ENCODE data around the gene DHRS3. TPM values are rescaled to one million over a fixed set of nuclear protein-coding genes. Genes with fewer than 3 reads are reported as not detected.
"Not testable (repeated sequence)": the region's sequence is repeated elsewhere in the genome, so short reads cannot be mapped to it uniquely, and the experiment has no call there.

The DHRS3 gene
- polyA plus RNA-seq, 3 donors = 83.1 to 93.6 (median 83.7) TPM

- DNase-seq (ENCODE audit: extremely low read depth in 1 of 11, low read depth in 9 of 11, low spot score in 4 of 11) = not testable (repeated sequence)
These were observed 27.4 kb upstream of the DHRS3 start for GRCh38 chr1:12645401-12645800.

GRCh38 chr1:12644829-12645228 is 26.8 kb upstream of the DHRS3 start:
- DNase-seq (ENCODE audit: extremely low read depth in 1 of 11, low read depth in 9 of 11, low spot score in 4 of 11) = no peak

- no peak for DNase-seq (ENCODE audit: extremely low read depth in 1 of 11, low read depth in 9 of 11, low spot score in 4 of 11)
These were observed 26.2 kb upstream of the DHRS3 start for GRCh38 chr1:12644237-12644636.

- no peak for DNase-seq (ENCODE audit: extremely low read depth in 1 of 11, low read depth in 9 of 11, low spot score in 4 of 11)
These were observed 25.8 kb upstream of the DHRS3 start, which contains the start of gene AADACL4 for GRCh38 chr1:12643785-12644184. Gene AADACL4, plus strand, starts transcription at chr1:12644085. Its CDS starts 462 bp downstream, at chr1:12644547.

- DNase-seq (ENCODE audit: extremely low read depth in 1 of 11, low read depth in 9 of 11, low spot score in 4 of 11) = no peak
These were observed 25.1 kb upstream of the DHRS3 start for GRCh38 chr1:12643079-12643478.

- DNase-seq (ENCODE audit: extremely low read depth in 1 of 11, low read depth in 9 of 11, low spot score in 4 of 11) = no peak
These were observed 22.9 kb upstream of the DHRS3 start for GRCh38 chr1:12640958-12641272.

- DNase-seq (ENCODE audit: extremely low read depth in 1 of 11, low read depth in 9 of 11, low spot score in 4 of 11) = no peak
These were observed 22.4 kb upstream of the DHRS3 start for GRCh38 chr1:12640237-12640957.

- no peak for DNase-seq (ENCODE audit: extremely low read depth in 1 of 11, low read depth in 9 of 11, low spot score in 4 of 11)
These were observed 19.7 kb upstream of the DHRS3 start for GRCh38 chr1:12637693-12638092.

- peak in 2 of 11 donors; percentile 47 to 59 for DNase-seq (ENCODE audit: extremely low read depth in 1 of 11, low read depth in 9 of 11, low spot score in 4 of 11)
These were observed 18.3 kb upstream of the DHRS3 start for GRCh38 chr1:12636098-12636950.

- DNase-seq (ENCODE audit: extremely low read depth in 1 of 11, low read depth in 9 of 11, low spot score in 4 of 11) = no peak
These were observed 16.7 kb upstream of the DHRS3 start for GRCh38 chr1:12634696-12635202.

GRCh38 chr1:12634156-12634555 is 16.1 kb upstream of the DHRS3 start:
- no peak for DNase-seq (ENCODE audit: extremely low read depth in 1 of 11, low read depth in 9 of 11, low spot score in 4 of 11)

- DNase-seq (ENCODE audit: extremely low read depth in 1 of 11, low read depth in 9 of 11, low spot score in 4 of 11) = no peak
These were observed 13.6 kb upstream of the DHRS3 start for GRCh38 chr1:12631571-12631970.

- no peak for DNase-seq (ENCODE audit: extremely low read depth in 1 of 11, low read depth in 9 of 11, low spot score in 4 of 11)
These were observed 13.0 kb upstream of the DHRS3 start for GRCh38 chr1:12630946-12631530.

GRCh38 chr1:12629985-12630760 is 12.2 kb upstream of the DHRS3 start:
- no peak for DNase-seq (ENCODE audit: extremely low read depth in 1 of 11, low read depth in 9 of 11, low spot score in 4 of 11)

- no peak for DNase-seq (ENCODE audit: extremely low read depth in 1 of 11, low read depth in 9 of 11, low spot score in 4 of 11)
These were observed 11.5 kb upstream of the DHRS3 start for GRCh38 chr1:12629511-12629956.

- no peak for DNase-seq (ENCODE audit: extremely low read depth in 1 of 11, low read depth in 9 of 11, low spot score in 4 of 11)
These were observed 9.3 kb upstream of the DHRS3 start for GRCh38 chr1:12627296-12627695.

- DNase-seq (ENCODE audit: extremely low read depth in 1 of 11, low read depth in 9 of 11, low spot score in 4 of 11) = no peak
These were observed 8.9 kb upstream of the DHRS3 start for GRCh38 chr1:12626888-12627287.

- no peak for DNase-seq (ENCODE audit: extremely low read depth in 1 of 11, low read depth in 9 of 11, low spot score in 4 of 11)
These were observed 7.3 kb upstream of the DHRS3 start for GRCh38 chr1:12625276-12625675.

GRCh38 chr1:12622506-12622905 is 4.5 kb upstream of the DHRS3 start:
- DNase-seq (ENCODE audit: extremely low read depth in 1 of 11, low read depth in 9 of 11, low spot score in 4 of 11) = no peak

All from renal cortex interstitium (tissue), 11 donors.